Measurements from ENCODE around the gene DNAH17. TPM values are rescaled to one million over a fixed set of nuclear protein-coding genes. Genes with fewer than 3 reads are reported as not detected.

Gene DNAH17
- total and polyA plus RNA-seq, 2 of the 13 experiments (the other 11 are each of a cell fraction or from before 2014, with no cell fraction given): 0.86 to 1.6 TPM

DNA sequence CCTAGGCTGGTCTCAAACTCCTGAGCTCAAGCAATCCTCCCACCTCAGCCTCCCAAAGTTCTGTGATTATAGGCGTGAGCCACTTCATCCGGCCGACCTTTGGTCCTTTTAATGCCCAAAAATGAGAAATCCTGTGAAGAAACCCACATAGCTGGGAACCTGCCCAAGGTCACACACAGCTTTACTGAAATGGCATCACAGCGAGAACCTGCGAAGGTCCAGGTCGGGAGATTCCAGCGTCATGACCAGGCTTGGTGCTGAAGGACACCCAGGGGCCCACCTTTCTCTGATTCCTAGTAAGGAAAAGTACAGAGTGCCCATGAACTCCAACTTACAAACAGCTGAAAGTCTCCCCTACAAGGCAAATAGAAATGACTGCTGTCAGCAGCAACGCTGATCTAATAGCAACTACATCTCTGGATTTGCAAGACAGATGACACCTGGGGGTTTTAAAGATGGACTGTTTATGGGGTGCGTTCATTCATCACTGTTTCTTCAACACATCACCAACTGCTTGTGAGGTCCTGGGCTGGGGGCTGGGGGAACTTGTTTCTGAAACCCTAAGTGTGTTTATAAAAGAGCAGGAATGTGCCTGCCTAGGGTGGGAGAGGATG, 24.5 kb upstream of the DNAH17 start (continued):
- TF ChIP-seq ZBTB7A (CRISPR knock-in tag; IDR thresholded peaks at IDR 0.05) (peak; percentile 75; the same call in 1 of the 2 replicates), MEIS2 (CRISPR knock-in tag; IDR thresholded peaks at IDR 0.05) (peak; percentile 94), NFKB2 (CRISPR knock-in tag; IDR thresholded peaks at IDR 0.05; ENCODE audit: borderline replicate concordance) (peak; percentile 78; the same call in 1 of the 2 replicates), ZNF24 (IDR thresholded peaks at IDR 0.05) (no peak; the same call in 1 of the 2 replicates), ZNF746 (CRISPR knock-in tag; IDR thresholded peaks at IDR 0.05) (peak; percentile 89), TEAD3 (CRISPR knock-in tag; optimal IDR thresholded peaks at IDR 0.05; ENCODE audit: borderline replicate concordance) (peak; percentile 98), YEATS4 (CRISPR knock-in tag; IDR thresholded peaks at IDR 0.05; ENCODE audit: borderline replicate concordance) (peak; percentile 73; the same call in 1 of the 2 replicates), HMG20A (CRISPR knock-in tag; IDR thresholded peaks at IDR 0.05; ENCODE audit: borderline replicate concordance) (peak; percentile 97), JUN (CRISPR knock-in tag; IDR thresholded peaks at IDR 0.05) (peak; percentile 95), IRF2 (CRISPR knock-in tag; IDR thresholded peaks at IDR 0.05) (peak; percentile 97), ZNF335 (CRISPR knock-in tag; IDR thresholded peaks at IDR 0.05) (peak; percentile 78; the same call in 1 of the 2 replicates), PRMT3 (CRISPR knock-in tag; IDR thresholded peaks at IDR 0.05; ENCODE audit: borderline replicate concordance, low read depth) (no peak), SKI (IDR thresholded peaks at IDR 0.05; ENCODE audit: partially characterized antibody) (peak; percentile 99), PRPF4 (IDR thresholded peaks at IDR 0.05; ENCODE audit: low read depth, low read length, poor library complexity, severe bottlenecking) (no peak), NPAS2 (CRISPR knock-in tag; IDR thresholded peaks at IDR 0.05; ENCODE audit: borderline replicate concordance) (no peak), HOXD1 (CRISPR knock-in tag; IDR thresholded peaks at IDR 0.05) (0 out of 2 replicates have a peak, but pooled peaks have one; percentile 42), MIER2 (CRISPR knock-in tag; IDR thresholded peaks at IDR 0.05) (peak; percentile 71; the same call in 1 of the 2 replicates)
- TF ChIP-seq, protein P1, sequence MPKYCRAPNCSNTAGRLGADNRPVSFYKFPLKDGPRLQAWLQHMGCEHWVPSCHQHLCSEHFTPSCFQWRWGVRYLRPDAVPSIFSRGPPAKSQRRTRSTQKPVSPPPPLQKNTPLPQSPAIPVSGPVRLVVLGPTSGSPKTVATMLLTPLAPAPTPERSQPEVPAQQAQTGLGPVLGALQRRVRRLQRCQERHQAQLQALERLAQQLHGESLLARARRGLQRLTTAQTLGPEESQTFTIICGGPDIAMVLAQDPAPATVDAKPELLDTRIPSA (CRISPR knock-in tag; IDR thresholded peaks at IDR 0.05; ENCODE audit: borderline replicate concordance): no peak
- TF ChIP-seq, protein P2, sequence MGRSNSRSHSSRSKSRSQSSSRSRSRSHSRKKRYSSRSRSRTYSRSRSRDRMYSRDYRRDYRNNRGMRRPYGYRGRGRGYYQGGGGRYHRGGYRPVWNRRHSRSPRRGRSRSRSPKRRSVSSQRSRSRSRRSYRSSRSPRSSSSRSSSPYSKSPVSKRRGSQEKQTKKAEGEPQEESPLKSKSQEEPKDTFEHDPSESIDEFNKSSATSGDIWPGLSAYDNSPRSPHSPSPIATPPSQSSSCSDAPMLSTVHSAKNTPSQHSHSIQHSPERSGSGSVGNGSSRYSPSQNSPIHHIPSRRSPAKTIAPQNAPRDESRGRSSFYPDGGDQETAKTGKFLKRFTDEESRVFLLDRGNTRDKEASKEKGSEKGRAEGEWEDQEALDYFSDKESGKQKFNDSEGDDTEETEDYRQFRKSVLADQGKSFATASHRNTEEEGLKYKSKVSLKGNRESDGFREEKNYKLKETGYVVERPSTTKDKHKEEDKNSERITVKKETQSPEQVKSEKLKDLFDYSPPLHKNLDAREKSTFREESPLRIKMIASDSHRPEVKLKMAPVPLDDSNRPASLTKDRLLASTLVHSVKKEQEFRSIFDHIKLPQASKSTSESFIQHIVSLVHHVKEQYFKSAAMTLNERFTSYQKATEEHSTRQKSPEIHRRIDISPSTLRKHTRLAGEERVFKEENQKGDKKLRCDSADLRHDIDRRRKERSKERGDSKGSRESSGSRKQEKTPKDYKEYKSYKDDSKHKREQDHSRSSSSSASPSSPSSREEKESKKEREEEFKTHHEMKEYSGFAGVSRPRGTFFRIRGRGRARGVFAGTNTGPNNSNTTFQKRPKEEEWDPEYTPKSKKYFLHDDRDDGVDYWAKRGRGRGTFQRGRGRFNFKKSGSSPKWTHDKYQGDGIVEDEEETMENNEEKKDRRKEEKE (IDR thresholded peaks at IDR 0.05): no peak
- TF ChIP-seq, protein P3, sequence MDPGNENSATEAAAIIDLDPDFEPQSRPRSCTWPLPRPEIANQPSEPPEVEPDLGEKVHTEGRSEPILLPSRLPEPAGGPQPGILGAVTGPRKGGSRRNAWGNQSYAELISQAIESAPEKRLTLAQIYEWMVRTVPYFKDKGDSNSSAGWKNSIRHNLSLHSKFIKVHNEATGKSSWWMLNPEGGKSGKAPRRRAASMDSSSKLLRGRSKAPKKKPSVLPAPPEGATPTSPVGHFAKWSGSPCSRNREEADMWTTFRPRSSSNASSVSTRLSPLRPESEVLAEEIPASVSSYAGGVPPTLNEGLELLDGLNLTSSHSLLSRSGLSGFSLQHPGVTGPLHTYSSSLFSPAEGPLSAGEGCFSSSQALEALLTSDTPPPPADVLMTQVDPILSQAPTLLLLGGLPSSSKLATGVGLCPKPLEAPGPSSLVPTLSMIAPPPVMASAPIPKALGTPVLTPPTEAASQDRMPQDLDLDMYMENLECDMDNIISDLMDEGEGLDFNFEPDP (CRISPR knock-in tag; conservative IDR thresholded peaks at IDR 0.05): no peak
- TF ChIP-seq, protein P4, sequence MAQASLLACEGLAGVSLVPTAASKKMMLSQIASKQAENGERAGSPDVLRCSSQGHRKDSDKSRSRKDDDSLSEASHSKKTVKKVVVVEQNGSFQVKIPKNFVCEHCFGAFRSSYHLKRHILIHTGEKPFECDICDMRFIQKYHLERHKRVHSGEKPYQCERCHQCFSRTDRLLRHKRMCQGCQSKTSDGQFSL (CRISPR knock-in tag; IDR thresholded peaks at IDR 0.05): no peak
- TF ChIP-seq, protein P5, sequence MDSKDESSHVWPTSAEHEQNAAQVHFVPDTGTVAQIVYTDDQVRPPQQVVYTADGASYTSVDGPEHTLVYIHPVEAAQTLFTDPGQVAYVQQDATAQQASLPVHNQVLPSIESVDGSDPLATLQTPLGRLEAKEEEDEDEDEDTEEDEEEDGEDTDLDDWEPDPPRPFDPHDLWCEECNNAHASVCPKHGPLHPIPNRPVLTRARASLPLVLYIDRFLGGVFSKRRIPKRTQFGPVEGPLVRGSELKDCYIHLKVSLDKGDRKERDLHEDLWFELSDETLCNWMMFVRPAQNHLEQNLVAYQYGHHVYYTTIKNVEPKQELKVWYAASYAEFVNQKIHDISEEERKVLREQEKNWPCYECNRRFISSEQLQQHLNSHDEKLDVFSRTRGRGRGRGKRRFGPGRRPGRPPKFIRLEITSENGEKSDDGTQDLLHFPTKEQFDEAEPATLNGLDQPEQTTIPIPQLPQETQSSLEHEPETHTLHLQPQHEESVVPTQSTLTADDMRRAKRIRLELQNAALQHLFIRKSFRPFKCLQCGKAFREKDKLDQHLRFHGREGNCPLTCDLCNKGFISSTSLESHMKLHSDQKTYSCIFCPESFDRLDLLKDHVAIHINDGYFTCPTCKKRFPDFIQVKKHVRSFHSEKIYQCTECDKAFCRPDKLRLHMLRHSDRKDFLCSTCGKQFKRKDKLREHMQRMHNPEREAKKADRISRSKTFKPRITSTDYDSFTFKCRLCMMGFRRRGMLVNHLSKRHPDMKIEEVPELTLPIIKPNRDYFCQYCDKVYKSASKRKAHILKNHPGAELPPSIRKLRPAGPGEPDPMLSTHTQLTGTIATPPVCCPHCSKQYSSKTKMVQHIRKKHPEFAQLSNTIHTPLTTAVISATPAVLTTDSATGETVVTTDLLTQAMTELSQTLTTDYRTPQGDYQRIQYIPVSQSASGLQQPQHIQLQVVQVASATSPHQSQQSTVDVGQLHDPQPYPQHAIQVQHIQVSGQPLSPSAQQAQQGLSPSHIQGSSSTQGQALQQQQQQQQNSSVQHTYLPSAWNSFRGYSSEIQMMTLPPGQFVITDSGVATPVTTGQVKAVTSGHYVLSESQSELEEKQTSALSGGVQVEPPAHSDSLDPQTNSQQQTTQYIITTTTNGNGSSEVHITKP (CRISPR knock-in tag; IDR thresholded peaks at IDR 0.05; ENCODE audit: low read depth): 0 out of 2 replicates have a peak, but pooled peaks have one; percentile 42

All from HepG2 (cell line).